ENCODE measurements around the gene HOXD4.

GRCh38 chr2:176129813-176130146 lies 21.6 kb upstream of the HOXD4 start:
- TF ChIP-seq CTCF (IDR thresholded peaks at IDR 0.05) (no peak), TCF7L2 (IDR thresholded peaks at IDR 0.05; ENCODE audit: low read depth, low read length) (no peak)
